H9 (cell line): ENCODE data around the gene CTNNA1. TPM values are rescaled to one million over a fixed set of nuclear protein-coding genes. Genes with fewer than 3 reads are reported as not detected.

Source experiments
- DNase-seq: peaks from one replicate; pipeline ENCODE4 v3.0.0-alpha.2; 2017
- H2AFZ ChIP-seq: one replicate; pipeline ENCODE4 v1.6.1; 2013; ENCODE audit warnings: mild to moderate bottlenecking, low read length, control low read depth, moderate library complexity
- H2AK5ac ChIP-seq: 2 replicates; pipeline ENCODE4 v1.6.1; 2013; ENCODE audit warnings: low read length, control low read depth, mixed read lengths; ENCODE audit not compliant: insufficient read length
- H2BK120ac ChIP-seq: one replicate; pipeline ENCODE4 v1.6.1; 2013; ENCODE audit warnings: low read depth, mild to moderate bottlenecking, low read length, control low read depth, inconsistent platforms; ENCODE audit not compliant: poor library complexity, severe bottlenecking
- H2BK12ac ChIP-seq: 2 replicates; pipeline ENCODE4 v1.6.1; 2013; ENCODE audit warnings: low read length, control low read depth, mixed read lengths, low read depth; ENCODE audit not compliant: insufficient read length
- H2BK15ac ChIP-seq: 2 replicates; pipeline ENCODE4 v1.6.1; 2013; ENCODE audit warnings: low read depth, low read length, control low read depth
- H2BK20ac ChIP-seq: one replicate; pipeline ENCODE4 v1.6.1; 2013; ENCODE audit warnings: low read depth, mild to moderate bottlenecking, low read length, control low read depth, inconsistent platforms; ENCODE audit not compliant: poor library complexity, severe bottlenecking
- H2BK5ac ChIP-seq: 2 replicates; pipeline ENCODE4 v1.6.1; 2013; ENCODE audit warnings: low read length, control low read depth, mixed read lengths; ENCODE audit not compliant: insufficient read length
- H3K14ac ChIP-seq: 2 replicates; pipeline ENCODE4 v1.6.1; 2013; ENCODE audit warnings: low read length, control low read depth; ENCODE audit not compliant: insufficient read depth
- H3K18ac ChIP-seq: 2 replicates; pipeline ENCODE4 v1.6.1; 2013; ENCODE audit warnings: low read depth, mild to moderate bottlenecking, mixed read lengths, low read length, control low read depth; ENCODE audit not compliant: insufficient read length
- H3K23ac ChIP-seq: 2 replicates; pipeline ENCODE4 v1.6.1; 2013; ENCODE audit warnings: low read length, control low read depth, mixed read lengths, low read depth; ENCODE audit not compliant: insufficient read length
- H3K23me2 ChIP-seq: 2 replicates; pipeline ENCODE4 v1.6.1; 2013; ENCODE audit warnings: low read depth, mild to moderate bottlenecking, mixed read lengths, low read length, control low read depth; ENCODE audit not compliant: insufficient read length, poor library complexity, severe bottlenecking
- H3K27ac ChIP-seq: 2 replicates; pipeline ENCODE4 v1.5.1; 2013; ENCODE audit warnings: low read length, control low read depth, mixed read lengths, low read depth; ENCODE audit not compliant: insufficient read length
- H3K27me3 ChIP-seq: 2 replicates; pipeline ENCODE4 v1.6.1; 2013; ENCODE audit warnings: low read length, control low read depth, inconsistent platforms; ENCODE audit not compliant: insufficient read depth
- H3K4ac ChIP-seq: 2 replicates; pipeline ENCODE4 v1.6.1; 2013; ENCODE audit warnings: low read depth, mild to moderate bottlenecking, control low read depth, inconsistent platforms, low read length, moderate library complexity
- H3K4me1 ChIP-seq: 2 replicates; pipeline ENCODE4 v1.6.1; 2013; ENCODE audit warnings: low read length, control low read depth, inconsistent platforms; ENCODE audit not compliant: insufficient read depth
- H3K4me2 ChIP-seq: 2 replicates; pipeline ENCODE4 v1.6.1; 2013; ENCODE audit warnings: low read length, control low read depth, mixed read lengths; ENCODE audit not compliant: insufficient read length, insufficient read depth
- H3K56ac ChIP-seq: 2 replicates; pipeline ENCODE4 v1.6.1; 2013; ENCODE audit warnings: low read depth, mild to moderate bottlenecking, mixed read lengths, low read length, control low read depth; ENCODE audit not compliant: insufficient read length
- H3K79me1 ChIP-seq: 2 replicates; pipeline ENCODE4 v1.6.1; 2013; ENCODE audit warnings: low read depth, mild to moderate bottlenecking, moderate library complexity, low read length, control low read depth, inconsistent platforms; ENCODE audit not compliant: insufficient read depth, poor library complexity, severe bottlenecking
- H3K79me2 ChIP-seq: 2 replicates; pipeline ENCODE4 v1.6.1; 2013; ENCODE audit warnings: low read length, control low read depth, inconsistent platforms; ENCODE audit not compliant: insufficient read depth
- H3K9ac ChIP-seq: 2 replicates; pipeline ENCODE4 v1.6.1; 2013; ENCODE audit warnings: low read length, control low read depth, mixed read lengths; ENCODE audit not compliant: insufficient read length; ENCODE audit errors: extremely low read depth
- H3K9me3 ChIP-seq: one replicate; pipeline ENCODE4 v1.6.1; 2013; ENCODE audit warnings: low read depth, low read length, inconsistent platforms; ENCODE audit not compliant: control insufficient read depth
- H3T11ph ChIP-seq: one replicate; pipeline ENCODE4 v1.6.1; 2013; ENCODE audit warnings: mild to moderate bottlenecking, low read length, control low read depth, inconsistent platforms
- H4K20me1 ChIP-seq: one replicate; pipeline ENCODE4 v1.6.1; 2013; ENCODE audit not compliant: control insufficient read depth, insufficient read length, insufficient read depth
- H4K5ac ChIP-seq: 2 replicates; pipeline ENCODE4 v1.6.1; 2013; ENCODE audit warnings: low read depth, mild to moderate bottlenecking, mixed read lengths, low read length, control low read depth; ENCODE audit not compliant: insufficient read length
- H4K8ac ChIP-seq: replicated peaks from 2 replicates; pipeline ENCODE4 v1.6.1; 2013; ENCODE audit warnings: low read length, control low read depth, mixed read lengths, low read depth; ENCODE audit not compliant: insufficient read length
- H4K91ac ChIP-seq: 2 replicates; pipeline ENCODE4 v1.6.1; 2013; ENCODE audit warnings: low read depth, mild to moderate bottlenecking, moderate library complexity, mixed read lengths, low read length, control low read depth; ENCODE audit not compliant: insufficient read length
- H3K27ac Mint-ChIP-seq, 3 experiments: 2 replicates in 2 of 3; 3 replicates in 1 of 3; pipeline ENCODE4 v1.8.0; 2020 to 2021; ENCODE audit warnings: mixed read lengths in 3 of 3, mild to moderate bottlenecking in 1 of 3, moderate library complexity in 1 of 3
- H3K27me3 Mint-ChIP-seq: 2 replicates; pipeline ENCODE4 v1.8.0; 2021; ENCODE audit warnings: low read depth, mild to moderate bottlenecking, moderate library complexity, mixed read lengths
- H3K36me3 Mint-ChIP-seq, 3 experiments: 2 replicates in 2 of 3; 3 replicates in 1 of 3; pipeline ENCODE4 v1.8.0; 2020 to 2021; ENCODE audit warnings: low read depth in 3 of 3, mixed read lengths in 3 of 3; ENCODE audit not compliant: insufficient read depth in 1 of 3
- H3K4me1 Mint-ChIP-seq, 2 experiments: 2 replicates each; pipeline ENCODE4 v1.8.0; 2020; ENCODE audit warnings: mixed read lengths in 2 of 2
- H3K4me3 Mint-ChIP-seq, 2 experiments: 2 replicates in 1 of 2; 3 replicates in 1 of 2; pipeline ENCODE4 v1.8.0; 2020 to 2021; ENCODE audit warnings: mild to moderate bottlenecking in 2 of 2, mixed read lengths in 2 of 2, moderate library complexity in 1 of 2
- H3K9me3 Mint-ChIP-seq, 2 experiments: 2 replicates in 1 of 2; 3 replicates in 1 of 2; pipeline ENCODE4 v1.8.0; 2020; ENCODE audit warnings: mild to moderate bottlenecking in 2 of 2, mixed read lengths in 2 of 2, moderate library complexity in 1 of 2
- WGBS: extraction: QIAGEN DNeasy Blood & Tissue Kit; methylation state at CpG from one replicate; pipeline ENCODE4 v1.1.7; 2013; ENCODE audit warnings: missing lambda C conversion rate, low lambda C conversion rate, mixed read lengths; ENCODE audit not compliant: insufficient read length; ENCODE audit errors: extremely low coverage; 5-methylcytosine and 5-hydroxymethylcytosine counted together
- total RNA-seq: library from RNA; stranded (reverse); gene quantifications from 2 replicates; pipeline ENCODE4 v1.2.1, GENCODE V29; 2021
- TF ChIP-seq, protein P1 (sequence below): fragments of 200-600 bp; sonication (generic); conservative IDR thresholded peaks from 3 replicates; pipeline ENCODE4 v1.8.0; 2021; ENCODE audit warnings: antibody characterized with exemption, mild to moderate bottlenecking

CTNNA1 gene
- total RNA-seq, 1 experiment from 2014 or later, result 354 TPM

DNA sequence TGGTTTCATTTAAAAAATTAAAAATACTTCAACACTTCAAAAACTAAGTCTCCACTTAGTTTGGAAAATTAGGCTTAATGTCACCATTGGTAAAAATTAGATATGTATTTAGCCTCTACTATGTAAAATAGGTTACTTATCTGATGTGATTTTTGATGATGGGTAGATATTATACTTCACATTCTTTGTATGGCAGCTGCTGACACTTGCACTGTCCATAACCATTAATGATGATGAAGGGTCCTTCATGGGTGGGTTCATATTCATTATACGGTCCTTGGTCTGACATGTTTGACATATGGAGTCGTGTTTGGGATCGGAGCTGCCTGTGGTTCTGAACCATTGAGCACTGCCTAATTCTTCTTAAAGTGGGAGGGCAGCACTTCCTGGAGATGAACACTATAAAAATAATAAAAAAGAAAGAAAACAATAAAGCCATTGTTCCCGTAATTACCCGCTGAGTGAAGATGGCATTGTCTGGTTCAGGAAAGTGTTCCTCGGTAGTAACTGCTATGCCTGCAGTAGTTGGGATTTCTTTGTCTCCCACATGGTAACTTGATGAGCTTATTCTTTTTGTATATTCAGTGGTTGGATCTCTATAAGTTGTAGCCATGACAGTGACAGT, 119.7 kb downstream of the CTNNA1 start:
- Mint-ChIP-seq H3K36me3 (peaks cover 0 to 6% (median 0%) of the 10 kb centered on the region in 3 experiments; a peak in 2 of 7 replicates), H3K27ac (peak overlapping the region in 2 of 3 experiments; percentile 65 to 69; a peak in 2 of 7 replicates), H3K27me3 (no peaks in the 10 kb centered on the region), H3K4me3 (no peak overlapping the region), H3K9me3 (no peaks in the 10 kb centered on the region), H3K4me1 (peaks cover 88 to 90% of the 10 kb centered on the region in 2 experiments)
- TF ChIP-seq, protein P1, sequence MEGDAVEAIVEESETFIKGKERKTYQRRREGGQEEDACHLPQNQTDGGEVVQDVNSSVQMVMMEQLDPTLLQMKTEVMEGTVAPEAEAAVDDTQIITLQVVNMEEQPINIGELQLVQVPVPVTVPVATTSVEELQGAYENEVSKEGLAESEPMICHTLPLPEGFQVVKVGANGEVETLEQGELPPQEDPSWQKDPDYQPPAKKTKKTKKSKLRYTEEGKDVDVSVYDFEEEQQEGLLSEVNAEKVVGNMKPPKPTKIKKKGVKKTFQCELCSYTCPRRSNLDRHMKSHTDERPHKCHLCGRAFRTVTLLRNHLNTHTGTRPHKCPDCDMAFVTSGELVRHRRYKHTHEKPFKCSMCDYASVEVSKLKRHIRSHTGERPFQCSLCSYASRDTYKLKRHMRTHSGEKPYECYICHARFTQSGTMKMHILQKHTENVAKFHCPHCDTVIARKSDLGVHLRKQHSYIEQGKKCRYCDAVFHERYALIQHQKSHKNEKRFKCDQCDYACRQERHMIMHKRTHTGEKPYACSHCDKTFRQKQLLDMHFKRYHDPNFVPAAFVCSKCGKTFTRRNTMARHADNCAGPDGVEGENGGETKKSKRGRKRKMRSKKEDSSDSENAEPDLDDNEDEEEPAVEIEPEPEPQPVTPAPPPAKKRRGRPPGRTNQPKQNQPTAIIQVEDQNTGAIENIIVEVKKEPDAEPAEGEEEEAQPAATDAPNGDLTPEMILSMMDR, result no peak
- Histone ChIP-seq H3K79me1 (peaks cover 6% of the 10 kb centered on the region), H3K23ac (no peak overlapping the region), H2BK20ac (no peak overlapping the region), H3K9ac (no peak overlapping the region), H3K4ac (no peak overlapping the region), H3T11ph (no peak overlapping the region), H2BK12ac (no peak overlapping the region), H3K56ac (no peak overlapping the region), H4K5ac (no peak overlapping the region), H3K23me2 (no peaks in the 10 kb centered on the region), H2BK120ac (no peak overlapping the region), H3K14ac (no peak overlapping the region), H4K91ac (no peak overlapping the region), H2BK5ac (no peak overlapping the region), H3K27me3 (no peaks in the 10 kb centered on the region), H3K79me2 (peaks cover 2% of the 10 kb centered on the region; the same call in 1 of the 2 replicates), H3K18ac (no peak overlapping the region), H3K27ac (no peak overlapping the region), H2AK5ac (no peak overlapping the region), H3K9me3 (no peaks in the 10 kb centered on the region), H3K4me2 (no peak overlapping the region), H2BK15ac (no peak overlapping the region), H2AFZ (no peak overlapping the region), H3K4me1 (peaks cover 6% of the 10 kb centered on the region; the same call in 1 of the 2 replicates), H4K20me1 (no peaks in the 10 kb centered on the region), H4K8ac (no peak overlapping the region)
- no peak for DNase-seq
- WGBS, result no CpG with 5 or more reads among the region's 6 CpGs
